Fibroblast of peridontal ligament (primary cell): ENCODE data around the gene NAPSA.
"Not testable (repeated sequence)": the region's sequence is repeated elsewhere in the genome, so short reads cannot be mapped to it uniquely, and the experiment has no call there.

Source experiments
- DNase-seq: peaks from one replicate; pipeline ENCODE4 v3.0.0-alpha.2; 2010; ENCODE audit errors: extremely low read depth

The NAPSA gene

GRCh38 chr19:50365434-50366306 is at the start of gene NAPSA:
Gene NAPSA (minus strand): TSS chr19:50365639. CDS start chr19:50365621, 18 bp downstream.
- no peak for DNase-seq

GRCh38 chr19:50413531-50413930 is 48.1 kb upstream of the NAPSA start:
- no peak for DNase-seq

- no peak for DNase-seq
These were observed 47.7 kb upstream of the NAPSA start for GRCh38 chr19:50413096-50413495.

- no peak for DNase-seq
These were observed 47.0 kb upstream of the NAPSA start for GRCh38 chr19:50412419-50412818.

GRCh38 chr19:50410109-50410508 is 44.7 kb upstream of the NAPSA start:
- DNase-seq: no peak

GRCh38 chr19:50409347-50409746 is 43.9 kb upstream of the NAPSA start:
- no peak for DNase-seq

GRCh38 chr19:50406829-50407228 is 41.4 kb upstream of the NAPSA start:
- DNase-seq: no peak

GRCh38 chr19:50406156-50406820 is 40.8 kb upstream of the NAPSA start:
- no peak for DNase-seq

- no peak for DNase-seq
These were observed 37.3 kb upstream of the NAPSA start for GRCh38 chr19:50402544-50403301.

GRCh38 chr19:50401605-50402450 is 36.4 kb upstream of the NAPSA start:
- DNase-seq: no peak

GRCh38 chr19:50399368-50399745 is 33.9 kb upstream of the NAPSA start:
- no peak for DNase-seq

- no peak for DNase-seq
These were observed 33.4 kb upstream of the NAPSA start for GRCh38 chr19:50398675-50399367.

GRCh38 chr19:50394017-50394416 is 28.6 kb upstream of the NAPSA start:
- no peak for DNase-seq

GRCh38 chr19:50393589-50393988 is 28.1 kb upstream of the NAPSA start:
- DNase-seq: no peak

- no peak for DNase-seq
These were observed 27.3 kb upstream of the NAPSA start for GRCh38 chr19:50392759-50393158.

- DNase-seq: not testable (repeated sequence)
These were observed 25.5 kb upstream of the NAPSA start for GRCh38 chr19:50390952-50391351.

GRCh38 chr19:50390295-50390694 is 24.9 kb upstream of the NAPSA start:
- DNase-seq: not testable (repeated sequence)

- DNase-seq: no peak
These were observed 22.4 kb upstream of the NAPSA start for GRCh38 chr19:50387868-50388245.

- peak; percentile 37 for DNase-seq
These were observed 21.9 kb upstream of the NAPSA start for GRCh38 chr19:50387176-50387867.
